Measurements from ENCODE around the gene PTPRM. TPM values are rescaled to one million over a fixed set of nuclear protein-coding genes. Genes with fewer than 3 reads are reported as not detected.
A peak's percentile ranks its signal among the peaks of the same experiment; 100 is the strongest.

The PTPRM gene
- total and polyA plus RNA-seq, 2 of the 8 experiments (the other 6 are each of a cell fraction or from before 2014, with no cell fraction given): 4.1 to 7.0 TPM

- H3K36me3 ChIP-seq (ENCODE audit: control insufficient read depth in 2 of 4, insufficient read depth in 4 of 4, low read length in 3 of 4): no peaks in the 10 kb centered on the region
- no peak overlapping the region for H2AFZ ChIP-seq (ENCODE audit: low read length)
- H3K18ac ChIP-seq (ENCODE audit: extremely low read depth, low read length): no peak overlapping the region
- H2BK20ac ChIP-seq (ENCODE audit: low read length): no peak overlapping the region
- no peak for FAIRE-seq
- H4K8ac ChIP-seq (ENCODE audit: extremely low read depth, insufficient read depth, low read length): no peak overlapping the region
- H3K27ac ChIP-seq (ENCODE audit: low read depth, low read length): no peak overlapping the region
- H4K5ac ChIP-seq (ENCODE audit: insufficient read length, low read depth, low read length): no peak overlapping the region
- no peak overlapping the region for H3K4ac ChIP-seq (replicated peaks; ENCODE audit: insufficient read length, low read depth, low read length)
- CTCF ChIA-PET (ENCODE audit: partially characterized antibody): interaction anchor here (0.6 kb wide), 2 partner anchors 24 to 1007 kb away, joined by 3 read pairs; no protein-coding TSS in a partner anchor
- H3K79me2 ChIP-seq (ENCODE audit: control insufficient read depth in 1 of 2, insufficient read depth in 2 of 2, low read length in 2 of 2): no peaks in the 10 kb centered on the region
- no peaks in the 10 kb centered on the region for H3K27me3 ChIP-seq (replicated peaks in 1 of 4; ENCODE audit: control insufficient read depth in 3 of 4, extremely low read depth in 1 of 4, insufficient read depth in 3 of 4, low read length in 3 of 4)
- no peak overlapping the region for H3K56ac ChIP-seq (replicated peaks; ENCODE audit: insufficient read length, low read depth, low read length)
- TF ChIP-seq CBX8 (IDR thresholded peaks at IDR 0.05; ENCODE audit: borderline replicate concordance, low read depth, low read length) (no peak), BACH1 (IDR thresholded peaks at IDR 0.05; ENCODE audit: low read length) (peak; percentile 26)
- H4K91ac ChIP-seq (replicated peaks; ENCODE audit: insufficient read length, low read length): no peak overlapping the region
- H2BK15ac ChIP-seq (ENCODE audit: low read length): no peak overlapping the region
- no peak overlapping the region for H2BK120ac ChIP-seq (replicated peaks; ENCODE audit: low read depth, low read length)
- H2BK12ac ChIP-seq (ENCODE audit: low read depth, low read length): 0 out of 2 replicates have a peak overlapping the region, but pooled peaks have one; percentile 42
- H3K79me1 ChIP-seq (ENCODE audit: low read depth, low read length): no peaks in the 10 kb centered on the region
- no peak overlapping the region for H3K14ac ChIP-seq (ENCODE audit: insufficient read length)
- H3K9ac ChIP-seq (replicated peaks in 1 of 4; ENCODE audit: extremely low read depth in 1 of 4, low read depth in 3 of 4, low read length in 3 of 4): no peak overlapping the region
- H3K9me3 ChIP-seq (ENCODE audit: insufficient read depth in 2 of 2, low read depth in 1 of 2, low read length in 1 of 2): no peaks in the 10 kb centered on the region
- no peaks in the 10 kb centered on the region for H4K20me1 ChIP-seq (replicated peaks in 1 of 2; ENCODE audit: control insufficient read depth in 1 of 2, insufficient read depth in 2 of 2, low read length in 2 of 2)
- 0 out of 7 replicates have a peak, but pooled peaks cover 0 to 2% (median 0%) of the 10 kb centered on the region in 4 experiments for H3K4me1 ChIP-seq (replicated peaks in 1 of 4; ENCODE audit: control insufficient read depth in 3 of 4, insufficient read depth in 4 of 4, low read length in 3 of 4)
- H2BK5ac ChIP-seq (ENCODE audit: low read depth, low read length): no peak overlapping the region
- peak in 1 of 2 experiments; percentile 17 for DNase-seq (ENCODE audit: low read depth in 1 of 2, low spot score in 2 of 2)
- H3K4me2 ChIP-seq (ENCODE audit: insufficient read depth in 1 of 2, low read depth in 2 of 2, low read length in 2 of 2): no peak overlapping the region
- POLR2A ChIA-PET (ENCODE audit: partially characterized antibody): no interaction called here
- H3K23ac ChIP-seq (ENCODE audit: insufficient read length): no peak overlapping the region
- no peak overlapping the region for H2AK5ac ChIP-seq (ENCODE audit: low read depth, low read length)
- no peak overlapping the region for H3K4me3 ChIP-seq (ENCODE audit: extremely low read depth in 1 of 4, insufficient read depth in 2 of 4, low read depth in 3 of 4, low read length in 4 of 4)
- H3K23me2 ChIP-seq (ENCODE audit: low read depth, low read length): no peaks in the 10 kb centered on the region
- WGBS, 2 experiments (ENCODE audit: extremely low coverage in 1 of 2, insufficient coverage in 1 of 2, insufficient read length in 1 of 2, insufficient replicate concordance in 2 of 2, low coverage in 1 of 2, low lambda C conversion rate in 2 of 2, missing lambda C conversion rate in 1 of 2): 78% methylated on average over 9 of the region's 9 CpGs; no CpG with 5 or more reads in 1 of the 2 experiments
Observed at GRCh38 chr18:8121942-8122480, 554.9 kb downstream of the PTPRM start.
